ENCODE results near the gene BAIAP2. TPM values are rescaled to one million over a fixed set of nuclear protein-coding genes. Genes with fewer than 3 reads are reported as not detected.

The BAIAP2 gene
- total RNA-seq, 2 donors from 2014 or later = 14.7 to 22.7 TPM

DNA sequence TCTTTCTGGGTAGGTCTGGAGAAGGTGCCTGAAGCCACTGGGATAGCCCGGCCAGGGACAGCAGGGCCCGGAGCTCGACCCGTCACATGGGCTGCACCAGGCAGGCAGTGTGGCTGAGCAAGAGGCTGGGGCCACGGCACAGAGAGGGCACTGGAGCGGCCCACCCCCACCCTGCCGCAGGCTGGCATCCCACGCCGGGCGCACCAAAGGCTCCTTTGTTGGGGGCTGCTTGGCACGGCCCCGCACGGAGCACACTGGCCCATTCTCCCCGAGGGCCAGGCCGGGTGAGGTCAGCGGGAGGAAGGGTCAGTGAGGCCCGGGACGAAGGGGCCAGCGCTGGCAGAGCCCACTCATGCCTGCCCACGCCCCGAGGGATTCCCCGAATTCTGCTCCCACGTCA lies 93.8 kb downstream of the BAIAP2 start:
- intact Hi-C loops (cut with DNase I) = no loop called here
- DNase-seq = no peak
- Histone ChIP-seq H3K27me3 (no peaks in the 10 kb centered on the region), H3K4me1 (no peaks in the 10 kb centered on the region), H3K27ac (no peak overlapping the region), H3K4me3 (no peak overlapping the region), H3K9ac (ENCODE audit: low read depth in 2 of 2, low read length in 2 of 2) (no peak overlapping the region), H3K36me3 (no peaks in the 10 kb centered on the region), H3K9me3 (no peaks in the 10 kb centered on the region)
- TF ChIP-seq, protein P1, sequence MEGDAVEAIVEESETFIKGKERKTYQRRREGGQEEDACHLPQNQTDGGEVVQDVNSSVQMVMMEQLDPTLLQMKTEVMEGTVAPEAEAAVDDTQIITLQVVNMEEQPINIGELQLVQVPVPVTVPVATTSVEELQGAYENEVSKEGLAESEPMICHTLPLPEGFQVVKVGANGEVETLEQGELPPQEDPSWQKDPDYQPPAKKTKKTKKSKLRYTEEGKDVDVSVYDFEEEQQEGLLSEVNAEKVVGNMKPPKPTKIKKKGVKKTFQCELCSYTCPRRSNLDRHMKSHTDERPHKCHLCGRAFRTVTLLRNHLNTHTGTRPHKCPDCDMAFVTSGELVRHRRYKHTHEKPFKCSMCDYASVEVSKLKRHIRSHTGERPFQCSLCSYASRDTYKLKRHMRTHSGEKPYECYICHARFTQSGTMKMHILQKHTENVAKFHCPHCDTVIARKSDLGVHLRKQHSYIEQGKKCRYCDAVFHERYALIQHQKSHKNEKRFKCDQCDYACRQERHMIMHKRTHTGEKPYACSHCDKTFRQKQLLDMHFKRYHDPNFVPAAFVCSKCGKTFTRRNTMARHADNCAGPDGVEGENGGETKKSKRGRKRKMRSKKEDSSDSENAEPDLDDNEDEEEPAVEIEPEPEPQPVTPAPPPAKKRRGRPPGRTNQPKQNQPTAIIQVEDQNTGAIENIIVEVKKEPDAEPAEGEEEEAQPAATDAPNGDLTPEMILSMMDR (IDR thresholded peaks at IDR 0.05) = no peak

DNA sequence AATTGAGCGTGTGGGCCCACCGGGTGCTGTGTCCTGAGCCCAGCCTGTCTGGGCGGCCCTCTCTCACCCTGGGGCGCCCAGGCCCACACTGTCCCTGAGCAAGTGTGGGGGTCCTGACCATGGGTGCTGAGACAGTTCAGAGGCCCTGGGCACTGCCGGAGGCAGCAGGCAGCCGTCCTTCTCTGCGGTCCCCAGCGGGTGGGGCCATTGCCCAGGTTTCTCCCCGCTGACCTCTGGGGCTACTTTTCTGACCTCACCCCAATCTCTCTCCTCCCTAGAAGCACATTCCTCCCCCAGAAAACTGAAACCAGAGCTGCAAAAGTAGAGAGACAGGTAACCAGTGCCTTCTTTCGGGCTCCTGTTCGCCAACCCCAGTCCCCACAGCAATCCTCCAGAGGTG lies 94.3 kb downstream of the BAIAP2 start:
- H3K4me3 ChIP-seq = no peak overlapping the region
- H3K27ac ChIP-seq = no peak overlapping the region

DNA sequence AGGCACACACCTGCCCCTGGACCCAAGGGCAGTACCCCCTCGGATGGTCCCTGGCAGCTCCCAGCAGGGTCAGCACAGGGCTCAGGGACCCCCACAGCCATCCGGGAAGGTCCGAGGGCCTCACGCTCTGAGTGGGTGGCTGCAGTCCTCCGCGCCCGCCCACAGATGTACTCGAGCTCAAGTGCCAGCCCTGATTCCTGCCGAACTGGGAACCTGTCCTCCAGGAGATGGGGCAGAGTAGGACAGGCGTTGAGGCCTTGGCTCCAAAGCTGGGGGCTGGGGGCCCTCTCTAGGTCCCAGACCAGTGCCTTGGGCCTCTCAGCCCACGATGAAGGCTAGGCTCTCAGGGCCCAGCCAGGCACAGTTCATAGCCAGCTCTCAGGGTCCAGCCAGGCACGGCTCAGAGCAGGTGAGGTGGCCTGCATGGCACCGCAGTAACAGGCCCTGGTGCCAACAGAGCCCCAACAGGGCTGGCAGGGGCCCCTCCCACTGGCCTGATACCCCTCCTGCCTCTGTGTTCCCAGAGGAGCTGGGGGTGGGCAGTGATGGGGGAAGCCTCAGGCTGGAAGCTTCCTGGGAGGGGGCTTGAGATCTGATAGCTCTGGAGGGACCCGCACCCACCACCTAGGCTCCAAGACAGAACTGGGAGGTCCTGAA lies 94.9 kb downstream of the BAIAP2 start:
- H3K27ac ChIP-seq = no peak overlapping the region
- TF ChIP-seq, protein P1 (IDR thresholded peaks at IDR 0.05) = no peak
- H3K27me3 ChIP-seq = no peaks in the 10 kb centered on the region
- no peak for DNase-seq
- intact Hi-C loops (cut with DNase I) = no loop called here
- no peak overlapping the region for H3K4me3 ChIP-seq
- no peaks in the 10 kb centered on the region for H3K36me3 ChIP-seq
- no peaks in the 10 kb centered on the region for H3K9me3 ChIP-seq
- no peak overlapping the region for H3K9ac ChIP-seq (ENCODE audit: low read depth in 2 of 2, low read length in 2 of 2)
- H3K4me1 ChIP-seq = no peaks in the 10 kb centered on the region

More for the DNA sequence above, 94.3 kb downstream of the BAIAP2 start:
- H3K4me1 ChIP-seq = no peaks in the 10 kb centered on the region
- intact Hi-C loops (cut with DNase I) = no loop called here
- TF ChIP-seq, protein P1 (IDR thresholded peaks at IDR 0.05) = no peak
- H3K9ac ChIP-seq (ENCODE audit: low read depth in 2 of 2, low read length in 2 of 2) = no peak overlapping the region
- H3K27me3 ChIP-seq = no peaks in the 10 kb centered on the region
- H3K36me3 ChIP-seq = no peaks in the 10 kb centered on the region
- DNase-seq = no peak
- H3K9me3 ChIP-seq = no peaks in the 10 kb centered on the region

DNA sequence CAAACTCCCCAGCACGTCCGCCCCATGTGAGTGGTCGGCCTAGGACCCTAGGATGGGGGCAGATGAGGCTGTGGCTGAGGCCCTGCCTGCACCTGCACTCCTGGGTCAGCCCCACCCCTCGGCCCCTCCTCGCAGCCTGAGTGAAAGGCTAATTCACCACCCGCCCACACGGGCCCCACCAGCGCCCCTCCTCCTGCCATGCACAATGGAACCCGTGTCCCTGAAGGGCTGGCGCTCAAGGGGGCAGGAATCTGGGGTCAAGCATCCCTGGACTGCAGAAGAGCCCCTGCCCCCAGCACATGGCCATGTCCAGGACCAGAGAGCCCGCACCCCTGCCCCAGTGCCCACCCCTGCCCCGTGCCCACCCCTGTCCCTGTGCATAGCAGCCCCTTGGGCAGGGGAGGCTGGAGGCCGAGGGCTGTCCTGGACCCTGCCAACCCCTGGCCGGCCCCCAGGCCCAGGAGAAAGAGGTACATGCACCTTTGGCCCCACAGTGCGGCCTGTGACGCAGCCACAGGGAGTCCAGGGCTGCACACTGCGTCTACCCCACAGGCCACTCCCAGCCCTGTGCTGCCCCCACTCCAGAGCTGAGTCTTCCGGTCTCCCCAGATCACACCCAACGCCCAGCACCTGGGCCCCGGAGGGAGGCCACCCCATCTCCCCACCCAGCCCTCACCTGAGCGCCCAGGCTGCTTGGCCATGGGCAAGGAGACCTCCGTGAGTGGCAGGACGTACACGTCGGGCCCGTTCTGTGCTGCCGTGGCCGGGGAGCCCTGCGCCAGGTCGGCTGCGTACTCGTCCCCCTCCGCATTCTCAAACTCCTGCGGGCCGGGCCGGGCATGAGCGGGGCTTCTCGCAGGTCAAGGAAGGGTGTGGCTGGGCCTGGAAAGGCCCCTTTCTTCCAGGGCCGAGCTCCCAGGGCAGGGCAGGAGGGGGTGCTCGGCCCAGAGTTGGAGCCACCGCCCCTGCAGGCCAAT lies 95.7 kb downstream of the BAIAP2 start:
- H3K27me3 ChIP-seq = no peaks in the 10 kb centered on the region
- TF ChIP-seq, protein P1 (IDR thresholded peaks at IDR 0.05) = no peak
- intact Hi-C loops (cut with DNase I) = no loop called here
- no peaks in the 10 kb centered on the region for H3K36me3 ChIP-seq
- H3K9ac ChIP-seq (ENCODE audit: low read depth in 2 of 2, low read length in 2 of 2) = no peak overlapping the region
- no peaks in the 10 kb centered on the region for H3K4me1 ChIP-seq
- H3K4me3 ChIP-seq = peak overlapping the region; percentile 25
- DNase-seq = no peak
- no peaks in the 10 kb centered on the region for H3K9me3 ChIP-seq
- peak overlapping the region; percentile 22 for H3K27ac ChIP-seq

DNA sequence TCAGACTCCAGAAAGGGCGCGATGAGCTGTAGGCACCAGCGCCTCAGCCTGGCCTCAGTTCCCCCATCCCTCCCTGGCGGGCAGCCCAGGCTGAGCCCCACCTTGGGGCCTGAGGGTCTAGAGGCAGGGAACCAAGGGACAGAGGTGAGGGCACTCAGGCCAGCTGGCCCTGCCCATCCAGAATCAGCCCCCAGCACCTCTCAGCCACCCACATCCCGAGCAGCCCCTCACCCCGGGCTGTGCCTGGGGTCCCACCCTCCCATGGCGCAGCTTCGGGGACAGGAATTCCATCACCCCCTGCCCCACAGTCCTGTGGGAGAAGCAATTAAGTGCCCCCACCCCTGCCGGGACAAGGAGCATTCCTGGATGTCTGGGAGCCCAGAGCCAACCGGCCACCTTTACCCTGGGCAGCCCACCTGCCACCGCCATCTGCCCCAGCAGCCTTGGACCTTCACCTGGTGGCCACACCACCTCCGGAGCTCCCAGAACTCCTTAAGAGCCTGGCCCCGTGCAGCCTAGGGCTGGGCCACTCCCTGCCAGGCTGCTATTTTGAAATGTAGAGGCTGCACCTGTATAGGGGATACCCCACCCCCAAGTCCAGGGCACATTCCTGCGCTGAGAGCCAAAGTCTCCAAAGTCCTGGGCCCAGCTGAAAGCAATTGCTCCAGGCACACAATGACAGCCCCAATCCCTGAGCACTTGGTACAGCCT lies 96.7 kb downstream of the BAIAP2 start:
- Histone ChIP-seq H3K27me3 (no peaks in the 10 kb centered on the region), H3K9ac (ENCODE audit: low read depth in 2 of 2, low read length in 2 of 2) (no peak overlapping the region), H3K4me3 (peak overlapping the region; percentile 25), H3K27ac (peak overlapping the region; percentile 22), H3K36me3 (no peaks in the 10 kb centered on the region), H3K4me1 (no peaks in the 10 kb centered on the region), H3K9me3 (no peaks in the 10 kb centered on the region)
- DNase-seq = peak; percentile 72
- intact Hi-C loops (cut with DNase I) = no loop called here
- TF ChIP-seq, protein P1 (IDR thresholded peaks at IDR 0.05) = no peak
